Ovary (tissue), 3 donors: ENCODE measurements around the gene TPM1.

Source experiments
- POLR2A ChIP-seq: fragments of 450-650 bp; IDR thresholded peaks from one replicate; pipeline ENCODE4 v1.6.1; 2017; ENCODE audit warnings: antibody characterized with exemption, mild to moderate bottlenecking, moderate library complexity
- TF ChIP-seq, protein P1 (sequence below), 3 donors: fragments of 450-650 bp in 2 of 3; fragments of 200-600 bp in 1 of 3; IDR thresholded peaks; one replicate each; pipeline versions ENCODE4 v1.5.1 to v1.8.0; 2016 to 2022; ENCODE audit warnings: antibody characterized with exemption in 3 of 3, mild to moderate bottlenecking in 1 of 3
- donor health status: DM: no; HTN: no; CAD: no.

GRCh38 chr15:63051156-63052066, 8.9 kb downstream of the TPM1 start:
- TF ChIP-seq, protein P1, sequence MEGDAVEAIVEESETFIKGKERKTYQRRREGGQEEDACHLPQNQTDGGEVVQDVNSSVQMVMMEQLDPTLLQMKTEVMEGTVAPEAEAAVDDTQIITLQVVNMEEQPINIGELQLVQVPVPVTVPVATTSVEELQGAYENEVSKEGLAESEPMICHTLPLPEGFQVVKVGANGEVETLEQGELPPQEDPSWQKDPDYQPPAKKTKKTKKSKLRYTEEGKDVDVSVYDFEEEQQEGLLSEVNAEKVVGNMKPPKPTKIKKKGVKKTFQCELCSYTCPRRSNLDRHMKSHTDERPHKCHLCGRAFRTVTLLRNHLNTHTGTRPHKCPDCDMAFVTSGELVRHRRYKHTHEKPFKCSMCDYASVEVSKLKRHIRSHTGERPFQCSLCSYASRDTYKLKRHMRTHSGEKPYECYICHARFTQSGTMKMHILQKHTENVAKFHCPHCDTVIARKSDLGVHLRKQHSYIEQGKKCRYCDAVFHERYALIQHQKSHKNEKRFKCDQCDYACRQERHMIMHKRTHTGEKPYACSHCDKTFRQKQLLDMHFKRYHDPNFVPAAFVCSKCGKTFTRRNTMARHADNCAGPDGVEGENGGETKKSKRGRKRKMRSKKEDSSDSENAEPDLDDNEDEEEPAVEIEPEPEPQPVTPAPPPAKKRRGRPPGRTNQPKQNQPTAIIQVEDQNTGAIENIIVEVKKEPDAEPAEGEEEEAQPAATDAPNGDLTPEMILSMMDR (IDR thresholded peaks at IDR 0.05), result no peak
- no peak for TF ChIP-seq POLR2A
